Endothelial cell of umbilical vein (primary cell): Measurements from ENCODE around the gene CCDC40. TPM values are rescaled to one million over a fixed set of nuclear protein-coding genes. Genes with fewer than 3 reads are reported as not detected.

Experiments used
- BruUV-seq: library from RNA; stranded (reverse); fragments of 400-500 nt; replicated peaks from 2 replicates; lab custom pipeline; 2021; lab: Mats Ljungman, UMichigan
- CTCF ChIA-PET: fragments of 300-600, 350-600 bp; sonication (Branson Sonifier 250); formaldehyde crosslinking; loops from one replicate; lab custom pipeline; 2021; ENCODE audit warnings: antibody characterized with exemption, inconsistent platforms; lab: Charles Lee
- POLR2A ChIA-PET: fragments of 300-600, 350-600 bp; sonication (Branson Sonifier 250); formaldehyde crosslinking; loops from one replicate; lab custom pipeline; 2021; ENCODE audit warnings: antibody characterized with exemption, inconsistent platforms; lab: Charles Lee
- DNase-seq: peaks from one replicate; pipeline ENCODE4 v3.0.0-alpha.2; 2011; ENCODE audit warnings: low read depth, low spot score
- FAIRE-seq: peaks from 2 replicates; lab custom pipeline; 2011; peaks lifted over from hg19 to GRCh38; lab: Jason Lieb, UNC
- H2AFZ ChIP-seq: 2 replicates; pipeline ENCODE4 v1.6.0; 2012; ENCODE audit warnings: low read depth, low read length, control low read depth, inconsistent platforms
- H3K27ac ChIP-seq: 2 replicates; pipeline ENCODE4 v1.5.1; 2011; ENCODE audit warnings: low read depth, mild to moderate bottlenecking, control low read depth, low read length, moderate library complexity; ENCODE audit not compliant: insufficient read depth
- H3K27me3 ChIP-seq, 2 experiments: 2 replicates each; pipeline versions ENCODE4 v1.6.0 to v1.6.1; 2011; ENCODE audit warnings: low read length in 2 of 2, mixed read lengths in 1 of 2; ENCODE audit not compliant: control insufficient read depth in 2 of 2, insufficient read depth in 2 of 2
- H3K36me3 ChIP-seq, 2 experiments: 2 replicates in 1 of 2; 3 replicates in 1 of 2; pipeline ENCODE4 v1.5.1; 2011; ENCODE audit warnings: low read length in 2 of 2, mild to moderate bottlenecking in 1 of 2, moderate library complexity in 1 of 2; ENCODE audit not compliant: control insufficient read depth in 2 of 2, insufficient read depth in 2 of 2; ENCODE audit errors: extremely low read depth in 1 of 2
- H3K4me1 ChIP-seq: 3 replicates; pipeline ENCODE4 v1.5.1; 2011; ENCODE audit warnings: mild to moderate bottlenecking, low read length; ENCODE audit not compliant: control insufficient read depth, insufficient read depth; ENCODE audit errors: extremely low read depth
- H3K4me2 ChIP-seq: 2 replicates; pipeline ENCODE4 v1.6.1; 2011; ENCODE audit warnings: low read length, control low read depth, mixed read lengths; ENCODE audit not compliant: insufficient read depth
- H3K4me3 ChIP-seq, 3 experiments: fragments of 200-600 bp in 1 of 3; sonication (generic), shearing (Covaris generic) in 1 of 3; replicated peaks in 1 of 3; 2 replicates each; pipeline ENCODE4 v1.5.1; 2011 to 2016; ENCODE audit warnings: control low read depth in 3 of 3, low read length in 3 of 3, mild to moderate bottlenecking in 2 of 3, inconsistent platforms in 1 of 3, low read depth in 1 of 3, moderate library complexity in 1 of 3; ENCODE audit not compliant: insufficient read depth in 1 of 3
- H3K79me2 ChIP-seq: 2 replicates; pipeline ENCODE4 v1.6.0; 2012; ENCODE audit warnings: low read length, inconsistent platforms; ENCODE audit not compliant: control insufficient read depth, insufficient read depth
- H3K9ac ChIP-seq: replicated peaks from 2 replicates; pipeline ENCODE3; 2011; ENCODE audit warnings: low read length, control low read depth; ENCODE audit not compliant: insufficient read depth; ENCODE audit errors: extremely low read depth
- H3K9me1 ChIP-seq: replicated peaks from 3 replicates; pipeline ENCODE4 v1.6.0; 2011; ENCODE audit warnings: mild to moderate bottlenecking, low read length; ENCODE audit not compliant: control insufficient read depth, insufficient read depth; ENCODE audit errors: extremely low read depth
- H3K9me3 ChIP-seq: replicated peaks from 2 replicates; pipeline ENCODE4 v1.5.1; 2012; ENCODE audit warnings: low read length, inconsistent platforms; ENCODE audit not compliant: control insufficient read depth, insufficient read depth
- H4K20me1 ChIP-seq: replicated peaks from 2 replicates; pipeline ENCODE3; 2011; ENCODE audit warnings: mild to moderate bottlenecking, low read length; ENCODE audit not compliant: control insufficient read depth, insufficient read depth; ENCODE audit errors: extremely low read depth
- FOS ChIP-seq: IDR thresholded peaks from 2 replicates; pipeline ENCODE4 v1.6.1; 2011; ENCODE audit warnings: mild to moderate bottlenecking, low read length, moderate library complexity, borderline replicate concordance; ENCODE audit not compliant: insufficient read depth
- GATA2 ChIP-seq: IDR thresholded peaks from 2 replicates; pipeline ENCODE4 v1.7.0; 2011; ENCODE audit warnings: low read depth, mild to moderate bottlenecking, moderate library complexity, mixed read lengths, low read length; ENCODE audit not compliant: insufficient read length, insufficient read depth
- JUN ChIP-seq: IDR thresholded peaks from 2 replicates; pipeline ENCODE4 v1.6.1; 2011; ENCODE audit warnings: borderline replicate concordance, low read depth; ENCODE audit not compliant: insufficient read length, insufficient read depth
- MYC ChIP-seq: IDR thresholded peaks from one replicate; pipeline ENCODE4 v1.6.1; 2011; ENCODE audit warnings: mild to moderate bottlenecking, low read depth, low read length
- POLR2A ChIP-seq: IDR thresholded peaks from 2 replicates; pipeline ENCODE4 v1.6.1; 2012; ENCODE audit warnings: low read depth, mild to moderate bottlenecking, control low read depth, low read length
- POLR2AphosphoS5 ChIP-seq: IDR thresholded peaks from 2 replicates; pipeline ENCODE4 v1.6.1; 2012; ENCODE audit warnings: low read depth, mild to moderate bottlenecking, control low read depth, low read length, moderate library complexity; ENCODE audit not compliant: insufficient read depth
- dilution Hi-C: fragments of 300-500 bp; cut with MboI; formaldehyde crosslinking; loops from one replicate; pipeline ENCODE4 v1.15.0; 2019; ENCODE audit warnings: low sequenced_read_pairs; ENCODE audit not compliant: extremely low pct_ligation_motif_present
- intact Hi-C: fragments of 100-400 bp; cut with micrococcal nuclease; formaldehyde crosslinking; loops from one replicate; pipeline ENCODE4 v1.10.0; 2022
- polyA plus RNA-seq, 4 experiments: library from polyadenylated mRNA; depleted of rRNA in 3 of 4; stranded (reverse) in 3 of 4; unstranded in 1 of 4; fragments of >200 nt; gene quantifications; 2 replicates each; pipeline versions ENCODE4 v1.2.1 to v1.2.3, GENCODE V29; 2011 to 2012; ENCODE audit warnings: missing spikeins in 1 of 4
- total RNA-seq: library from RNA; stranded (reverse); gene quantifications from 2 replicates; pipeline ENCODE4 v1.2.3, GENCODE V29; 2021
- TF ChIP-seq, protein P1 (sequence below): IDR thresholded peaks from 2 replicates; pipeline ENCODE4 v1.6.1; 2011; ENCODE audit not compliant: insufficient read depth, insufficient read length

CCDC40 gene
- total and polyA plus RNA-seq, 2 donors (not counting 3 experiments of a cell fraction or from before 2014, with no cell fraction given), result 1.4 to 5.5 TPM

DNA sequence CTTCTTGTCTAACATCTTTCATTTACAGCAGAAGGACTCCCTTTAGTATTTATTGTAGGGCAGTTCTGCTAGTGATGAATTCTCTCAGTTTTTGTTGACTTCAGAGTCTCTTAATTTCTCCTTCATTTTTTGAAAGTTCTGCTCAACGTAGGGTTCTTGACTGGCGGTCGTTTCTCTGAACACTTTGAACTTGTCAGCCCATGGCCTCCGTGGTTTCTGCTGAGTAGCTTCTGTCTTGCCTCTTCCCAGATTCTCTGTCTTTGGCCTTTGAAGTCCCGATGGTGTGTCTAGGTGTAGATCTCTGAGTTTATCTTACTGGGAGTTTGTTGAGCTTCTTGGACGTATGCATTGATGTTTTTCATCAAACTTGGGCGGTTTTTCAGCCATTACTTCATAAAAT lies 78.3 kb downstream of the CCDC40 start:
- dilution Hi-C loops (no loop called here), intact Hi-C loops (no loop called here)
- ChIA-PET CTCF (interaction anchor here (2.6 kb wide), 2 partner anchors 10 to 13 kb away, joined by 14 to 15 read pairs; partner anchors contain the start of gene GAA), POLR2A (no interaction called here)
- no peak overlapping the region for H3K9ac ChIP-seq
- TF ChIP-seq POLR2A (no peak), JUN (no peak), GATA2 (no peak), FOS (no peak)
- no peaks in the 10 kb centered on the region for H3K36me3 ChIP-seq
- H4K20me1 ChIP-seq, result no peaks in the 10 kb centered on the region
- no peak overlapping the region for H3K4me2 ChIP-seq
- H3K9me3 ChIP-seq, result no peaks in the 10 kb centered on the region
- FAIRE-seq (no peak), DNase-seq (no peak)
- H3K4me3 ChIP-seq, result no peak overlapping the region
- no peak overlapping the region for H3K27ac ChIP-seq
- H3K79me2 ChIP-seq, result no peaks in the 10 kb centered on the region
- BruUV-seq, result no TSS peak
- no peaks in the 10 kb centered on the region for H3K27me3 ChIP-seq
- no peaks in the 10 kb centered on the region for H3K4me1 ChIP-seq
- H3K9me1 ChIP-seq, result no peaks in the 10 kb centered on the region
- no peak overlapping the region for H2AFZ ChIP-seq

DNA sequence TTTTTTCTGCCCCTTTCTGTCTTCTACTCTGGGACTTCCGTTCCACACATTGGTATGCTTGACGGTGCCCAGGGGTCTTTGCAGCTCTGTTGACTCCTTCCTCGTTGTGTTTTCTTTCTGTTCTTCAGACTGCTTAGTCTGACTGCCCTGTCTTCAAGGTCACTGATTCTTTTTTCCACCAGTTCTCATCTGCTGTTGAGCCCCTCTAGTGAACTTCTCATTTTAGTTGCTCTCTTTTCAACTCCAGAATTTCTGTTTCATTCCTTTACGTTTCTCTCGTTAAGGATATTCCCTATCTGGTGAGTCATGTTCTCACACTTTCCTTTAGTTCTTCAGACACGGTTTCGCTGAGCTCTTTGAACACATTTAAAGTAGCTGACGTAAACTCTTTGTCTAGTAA lies 78.7 kb downstream of the CCDC40 start:
- Histone ChIP-seq H3K4me2 (no peak overlapping the region), H3K79me2 (no peaks in the 10 kb centered on the region), H3K27ac (no peak overlapping the region), H3K36me3 (no peaks in the 10 kb centered on the region), H4K20me1 (no peaks in the 10 kb centered on the region), H3K9me3 (no peaks in the 10 kb centered on the region), H3K9me1 (no peaks in the 10 kb centered on the region), H3K9ac (no peak overlapping the region), H2AFZ (no peak overlapping the region), H3K4me3 (no peak overlapping the region), H3K4me1 (no peaks in the 10 kb centered on the region), H3K27me3 (no peaks in the 10 kb centered on the region)
- intact Hi-C loops (no loop called here), dilution Hi-C loops (no loop called here)
- TF ChIP-seq, protein P1, sequence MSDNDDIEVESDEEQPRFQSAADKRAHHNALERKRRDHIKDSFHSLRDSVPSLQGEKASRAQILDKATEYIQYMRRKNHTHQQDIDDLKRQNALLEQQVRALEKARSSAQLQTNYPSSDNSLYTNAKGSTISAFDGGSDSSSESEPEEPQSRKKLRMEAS, result no peak
- no peak for TF ChIP-seq GATA2
- TF ChIP-seq POLR2A, result no peak
- TF ChIP-seq JUN, result no peak
- TF ChIP-seq POLR2AphosphoS5, result no peak
- TF ChIP-seq MYC, result no peak
- POLR2A ChIA-PET, result no interaction called here
- BruUV-seq, result no TSS peak
- DNase-seq, result no peak
- CTCF ChIA-PET, result interaction anchor here (1.2 to 2.6 kb wide), 3 partner anchors 9 to 14 kb away, joined by 5 to 15 read pairs (median 14); partner anchors contain the start of gene GAA
- no peak for FAIRE-seq
